ENCODE data around the gene YIF1A. TPM values are rescaled to one million over a fixed set of nuclear protein-coding genes. Genes with fewer than 3 reads are reported as not detected.

YIF1A gene
- total RNA-seq, 4 donors from 2014 or later: 39.4 to 79.3 (median 64.5) TPM

- Histone ChIP-seq H3K4me3 (peak overlapping the region; percentile 33 to 60), H3K27me3 (no peaks in the 10 kb centered on the region), H3K36me3 (peaks cover 0 to 72% of the 10 kb centered on the region in 2 donors), H3K4me1 (peaks cover 0 to 32% (median 22%) of the 10 kb centered on the region in 3 donors), H3K27ac (peak overlapping the region in 3 of 4 donors; percentile 55 to 73 (median 72)), H3K9me3 (no peaks in the 10 kb centered on the region)
- TF ChIP-seq EP300 (IDR thresholded peaks at IDR 0.05): no peak
- TF ChIP-seq POLR2AphosphoS5 (IDR thresholded peaks at IDR 0.05): no peak
- TF ChIP-seq, protein P1, sequence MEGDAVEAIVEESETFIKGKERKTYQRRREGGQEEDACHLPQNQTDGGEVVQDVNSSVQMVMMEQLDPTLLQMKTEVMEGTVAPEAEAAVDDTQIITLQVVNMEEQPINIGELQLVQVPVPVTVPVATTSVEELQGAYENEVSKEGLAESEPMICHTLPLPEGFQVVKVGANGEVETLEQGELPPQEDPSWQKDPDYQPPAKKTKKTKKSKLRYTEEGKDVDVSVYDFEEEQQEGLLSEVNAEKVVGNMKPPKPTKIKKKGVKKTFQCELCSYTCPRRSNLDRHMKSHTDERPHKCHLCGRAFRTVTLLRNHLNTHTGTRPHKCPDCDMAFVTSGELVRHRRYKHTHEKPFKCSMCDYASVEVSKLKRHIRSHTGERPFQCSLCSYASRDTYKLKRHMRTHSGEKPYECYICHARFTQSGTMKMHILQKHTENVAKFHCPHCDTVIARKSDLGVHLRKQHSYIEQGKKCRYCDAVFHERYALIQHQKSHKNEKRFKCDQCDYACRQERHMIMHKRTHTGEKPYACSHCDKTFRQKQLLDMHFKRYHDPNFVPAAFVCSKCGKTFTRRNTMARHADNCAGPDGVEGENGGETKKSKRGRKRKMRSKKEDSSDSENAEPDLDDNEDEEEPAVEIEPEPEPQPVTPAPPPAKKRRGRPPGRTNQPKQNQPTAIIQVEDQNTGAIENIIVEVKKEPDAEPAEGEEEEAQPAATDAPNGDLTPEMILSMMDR (IDR thresholded peaks at IDR 0.05): no peak
- TF ChIP-seq POLR2A (IDR thresholded peaks at IDR 0.05): no peak
- ATAC-seq: peak; percentile 14
- 11% methylated on average over 3 of the region's 35 CpGs; no CpG with 5 or more reads in 1 of the 2 donors for WGBS, 2 donors (ENCODE audit: low coverage in 1 of 2)
These were observed 46.7 kb upstream of the YIF1A start for GRCh38 chr11:66335531-66336233.

DNA sequence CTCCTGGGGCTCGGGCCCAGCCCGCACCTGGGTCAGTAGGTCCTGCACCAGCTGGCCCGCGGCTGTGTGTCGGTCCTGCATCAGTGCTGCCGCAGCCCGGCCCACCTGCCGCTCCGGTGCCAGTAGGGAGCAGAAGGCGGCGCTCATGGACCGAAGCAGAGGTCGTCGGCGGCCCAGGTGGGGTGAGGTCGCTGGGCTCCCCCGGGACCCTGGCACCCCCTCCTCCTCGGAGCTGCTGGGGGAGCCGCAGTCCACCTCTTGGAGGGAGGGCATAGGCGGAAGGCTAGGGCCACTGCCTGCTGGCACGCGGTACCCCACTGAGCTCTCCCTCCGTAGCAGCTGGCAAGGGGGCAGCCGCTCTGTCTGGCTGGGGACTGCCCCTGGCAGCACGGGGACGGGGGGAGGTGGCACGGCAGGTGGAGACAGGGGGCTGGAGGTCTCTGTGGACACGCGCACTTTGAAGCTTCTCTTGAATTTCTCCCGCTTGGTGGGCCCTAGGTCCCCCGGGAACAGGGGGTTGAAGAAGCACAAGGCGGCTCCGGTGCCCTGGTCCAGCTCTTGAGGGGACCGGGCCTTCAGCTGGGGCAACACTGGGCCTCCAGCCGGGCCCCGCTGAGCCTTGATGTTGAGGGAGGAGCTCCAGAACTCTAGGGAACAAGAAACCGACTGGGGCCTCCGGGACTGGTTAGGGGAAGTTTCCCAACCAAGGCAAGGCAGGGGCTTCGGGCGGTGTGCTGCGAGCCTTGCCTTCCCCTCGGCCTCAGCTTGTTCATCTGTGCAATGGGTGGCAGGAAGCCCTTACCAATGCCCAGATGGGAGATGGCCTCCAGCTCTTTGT is 45.9 kb upstream of the YIF1A start:
- no peak for ATAC-seq
- Histone ChIP-seq H3K27me3 (no peaks in the 10 kb centered on the region), H3K9me3 (no peaks in the 10 kb centered on the region), H3K36me3 (peaks cover 0 to 64% of the 10 kb centered on the region in 2 donors), H3K4me3 (peak overlapping the region in 1 of 2 donors; percentile 60), H3K27ac (peak overlapping the region in 1 of 4 donors; percentile 73), H3K4me1 (peaks cover 0 to 32% (median 22%) of the 10 kb centered on the region in 3 donors)
- TF ChIP-seq POLR2AphosphoS5 (IDR thresholded peaks at IDR 0.05): no peak
- TF ChIP-seq EP300 (IDR thresholded peaks at IDR 0.05): no peak
- TF ChIP-seq, protein P1 (IDR thresholded peaks at IDR 0.05): no peak
- no peak for TF ChIP-seq POLR2A (IDR thresholded peaks at IDR 0.05)
- WGBS, 2 donors (ENCODE audit: low coverage in 1 of 2): no CpG with 5 or more reads among the region's 42 CpGs

DNA sequence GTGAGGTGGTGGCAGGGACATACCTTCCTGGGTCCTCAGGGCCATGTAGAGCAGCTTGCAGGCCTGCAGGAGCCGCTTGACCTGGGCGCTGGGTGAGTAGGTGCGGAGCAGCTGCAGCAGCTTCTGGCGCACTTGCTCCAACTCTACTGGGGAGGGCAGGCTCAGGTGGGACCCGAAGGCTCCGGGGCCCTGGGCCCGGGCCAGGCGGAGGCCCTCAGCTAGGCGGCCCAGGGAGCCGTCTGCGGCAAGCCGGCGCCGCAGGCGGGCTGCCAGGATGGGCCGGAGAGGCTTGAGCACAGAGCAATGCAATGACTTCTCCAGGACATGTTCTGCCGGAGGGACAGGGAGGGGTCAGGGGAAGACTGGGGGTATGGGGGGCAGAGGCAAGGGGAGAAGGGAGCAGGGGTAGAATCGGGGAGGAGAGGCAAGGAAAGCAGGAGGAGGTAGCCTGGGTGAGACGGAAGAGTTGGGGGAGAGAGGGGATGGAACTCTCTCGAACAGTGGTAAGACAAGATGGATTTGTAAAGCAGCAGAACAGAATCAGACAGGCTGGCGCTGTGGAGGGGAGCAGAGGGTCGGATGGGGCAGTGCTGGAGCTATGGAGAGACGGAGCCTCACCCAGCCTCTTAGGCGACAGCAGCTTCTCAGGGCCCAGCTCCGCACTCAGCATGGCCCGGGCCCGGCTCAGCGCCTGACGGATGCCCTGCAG is 45.1 kb upstream of the YIF1A start:
- no peaks in the 10 kb centered on the region for H3K27me3 ChIP-seq
- TF ChIP-seq, protein P1 (IDR thresholded peaks at IDR 0.05): no peak
- TF ChIP-seq POLR2AphosphoS5 (IDR thresholded peaks at IDR 0.05): no peak
- TF ChIP-seq POLR2A (IDR thresholded peaks at IDR 0.05): no peak
- no peak for TF ChIP-seq EP300 (IDR thresholded peaks at IDR 0.05)
- peaks cover 0 to 32% (median 23%) of the 10 kb centered on the region in 3 donors for H3K4me1 ChIP-seq
- no peak overlapping the region for H3K27ac ChIP-seq
- H3K9me3 ChIP-seq: no peaks in the 10 kb centered on the region
- H3K4me3 ChIP-seq: no peak overlapping the region
- peaks cover 0 to 56% of the 10 kb centered on the region in 2 donors for H3K36me3 ChIP-seq
- WGBS, 2 donors (ENCODE audit: low coverage in 1 of 2): 80 to 81% methylated on average over 2 to 9 of the region's 29 CpGs
- no peak for ATAC-seq

DNA sequence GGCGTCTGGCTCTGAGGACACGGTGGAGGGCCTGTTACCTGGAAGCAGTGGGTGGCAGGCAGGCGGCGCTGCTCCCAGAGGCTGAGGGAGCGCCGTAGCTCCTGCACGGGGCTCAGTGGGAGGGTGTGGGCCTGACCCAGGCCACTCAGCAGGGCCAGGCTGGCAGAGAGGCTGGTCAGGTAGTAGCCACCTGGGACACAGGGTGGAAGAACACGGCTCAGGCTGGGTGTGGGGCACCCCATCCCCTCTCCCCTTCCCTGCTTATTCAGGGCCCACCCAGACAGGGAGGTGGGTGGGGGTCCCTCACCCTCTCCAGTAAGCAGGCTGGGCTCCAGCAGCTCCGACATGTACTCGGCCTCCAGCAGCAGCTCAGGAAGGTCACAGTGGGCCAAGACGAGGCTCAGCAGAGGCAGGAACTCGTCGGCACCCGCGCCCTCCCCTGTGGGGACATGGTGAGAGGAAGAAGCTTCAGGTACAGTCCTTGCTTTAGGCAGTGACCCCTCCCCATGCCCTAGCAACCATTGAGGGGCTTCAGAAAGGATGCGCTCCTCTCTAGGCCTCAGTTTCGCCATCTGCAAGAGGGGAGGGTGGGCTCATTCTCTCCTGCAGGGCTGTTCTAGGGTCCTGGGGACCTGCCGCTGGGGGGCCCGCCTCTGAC is 44.4 kb upstream of the YIF1A start:
- Histone ChIP-seq H3K27me3 (no peaks in the 10 kb centered on the region), H3K27ac (no peak overlapping the region), H3K4me3 (no peak overlapping the region), H3K36me3 (peaks cover 0 to 49% of the 10 kb centered on the region in 2 donors), H3K9me3 (no peaks in the 10 kb centered on the region), H3K4me1 (peaks cover 0 to 38% (median 29%) of the 10 kb centered on the region in 3 donors)
- 86 to 100% methylated on average over 1 of the region's 19 CpGs for WGBS, 2 donors (ENCODE audit: low coverage in 1 of 2)
- no peak for TF ChIP-seq POLR2AphosphoS5 (IDR thresholded peaks at IDR 0.05)
- TF ChIP-seq POLR2A (IDR thresholded peaks at IDR 0.05): no peak
- no peak for TF ChIP-seq EP300 (IDR thresholded peaks at IDR 0.05)
- TF ChIP-seq, protein P1 (IDR thresholded peaks at IDR 0.05): no peak
- no peak for ATAC-seq
